Measurements from ENCODE around the gene ACO2. TPM values are rescaled to one million over a fixed set of nuclear protein-coding genes. Genes with fewer than 3 reads are reported as not detected.
A peak's percentile ranks its signal among the peaks of the same experiment; 100 is the strongest.

ACO2 gene
- total and polyA plus RNA-seq, 12 donors = 35.5 to 212 (median 134) TPM

DNA sequence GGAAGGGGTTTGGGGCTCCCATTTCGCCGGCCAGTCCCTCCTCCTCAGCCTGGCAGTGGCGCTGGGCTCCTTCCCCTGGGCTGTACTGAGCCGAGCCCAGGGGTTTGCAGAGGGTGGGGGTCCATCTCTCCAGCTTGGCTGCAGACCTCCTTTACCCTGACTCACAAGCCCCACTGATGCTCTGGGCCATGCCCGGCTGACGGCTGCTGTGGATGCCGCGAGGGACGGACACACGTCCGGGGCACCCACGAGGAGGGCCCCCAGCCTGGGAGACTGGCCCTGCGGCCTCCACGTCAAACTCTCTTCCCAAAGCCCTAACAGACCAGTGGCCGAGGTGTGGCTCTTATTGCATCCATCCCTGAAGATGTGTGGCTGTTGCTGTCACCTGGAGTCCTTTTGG lies 106.6 kb downstream of the ACO2 start:
- DNase-seq = no peak
- TF ChIP-seq, protein P1, sequence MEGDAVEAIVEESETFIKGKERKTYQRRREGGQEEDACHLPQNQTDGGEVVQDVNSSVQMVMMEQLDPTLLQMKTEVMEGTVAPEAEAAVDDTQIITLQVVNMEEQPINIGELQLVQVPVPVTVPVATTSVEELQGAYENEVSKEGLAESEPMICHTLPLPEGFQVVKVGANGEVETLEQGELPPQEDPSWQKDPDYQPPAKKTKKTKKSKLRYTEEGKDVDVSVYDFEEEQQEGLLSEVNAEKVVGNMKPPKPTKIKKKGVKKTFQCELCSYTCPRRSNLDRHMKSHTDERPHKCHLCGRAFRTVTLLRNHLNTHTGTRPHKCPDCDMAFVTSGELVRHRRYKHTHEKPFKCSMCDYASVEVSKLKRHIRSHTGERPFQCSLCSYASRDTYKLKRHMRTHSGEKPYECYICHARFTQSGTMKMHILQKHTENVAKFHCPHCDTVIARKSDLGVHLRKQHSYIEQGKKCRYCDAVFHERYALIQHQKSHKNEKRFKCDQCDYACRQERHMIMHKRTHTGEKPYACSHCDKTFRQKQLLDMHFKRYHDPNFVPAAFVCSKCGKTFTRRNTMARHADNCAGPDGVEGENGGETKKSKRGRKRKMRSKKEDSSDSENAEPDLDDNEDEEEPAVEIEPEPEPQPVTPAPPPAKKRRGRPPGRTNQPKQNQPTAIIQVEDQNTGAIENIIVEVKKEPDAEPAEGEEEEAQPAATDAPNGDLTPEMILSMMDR (IDR thresholded peaks at IDR 0.05) = no peak
- TF ChIP-seq POLR2A (IDR thresholded peaks at IDR 0.05) = no peak
- intact Hi-C loops (cut with DNase I) = no loop called here
- no peaks in the 10 kb centered on the region for H3K27me3 ChIP-seq
- peak overlapping the region in 4 of 5 donors; percentile 74 to 94 (median 84) for H3K27ac ChIP-seq
- no peak overlapping the region for H3K4me3 ChIP-seq
- peaks cover 32 to 44% of the 10 kb centered on the region in 2 donors for H3K4me1 ChIP-seq (replicated peaks in 1 of 2)
- 85 to 100% (median 89%) methylated on average over 1 to 15 of the region's 15 CpGs; no CpG with 5 or more reads in 1 of the 4 donors for WGBS, 4 donors
- no peaks in the 10 kb centered on the region for H3K9me3 ChIP-seq (replicated peaks in 1 of 3)
- peaks cover 0 to 15% of the 10 kb centered on the region in 2 donors for H3K36me3 ChIP-seq (replicated peaks in 1 of 2)

DNA sequence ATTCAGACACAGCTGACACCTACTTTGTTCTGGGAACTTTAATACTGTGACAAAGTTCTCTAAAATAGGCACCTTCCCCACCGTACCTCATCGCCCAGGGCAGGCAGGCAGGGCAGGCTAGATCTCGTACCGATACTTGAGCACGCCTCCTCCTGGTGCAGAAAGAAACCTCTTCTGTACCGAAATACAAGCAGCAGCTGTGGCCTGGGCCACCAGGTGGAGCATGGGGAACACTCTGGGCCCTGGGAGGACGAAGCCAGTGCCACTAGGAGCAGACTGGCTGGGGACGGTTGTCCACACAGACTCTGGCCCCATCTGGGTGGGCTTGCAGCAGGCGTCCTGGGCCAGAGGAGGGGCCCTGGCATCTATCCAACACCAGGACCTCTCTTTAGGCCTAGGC lies 108.0 kb downstream of the ACO2 start:
- H3K9me3 ChIP-seq (replicated peaks in 1 of 3) = no peaks in the 10 kb centered on the region
- WGBS, 4 donors = 45 to 67% (median 50%) methylated on average over 6 to 9 of the region's 9 CpGs
- H3K4me1 ChIP-seq (replicated peaks in 1 of 2) = peaks cover 32 to 46% of the 10 kb centered on the region in 2 donors
- H3K36me3 ChIP-seq (replicated peaks in 1 of 2) = peaks cover 0 to 17% of the 10 kb centered on the region in 2 donors
- peak in 1 of 2 donors; percentile 17 for TF ChIP-seq POLR2A (IDR thresholded peaks at IDR 0.05)
- TF ChIP-seq, protein P1 (IDR thresholded peaks at IDR 0.05) = peak; percentile 50 to 97 (median 88)
- no peaks in the 10 kb centered on the region for H3K27me3 ChIP-seq
- DNase-seq = peak; percentile 71 to 91 (median 85)
- intact Hi-C loops (cut with DNase I) = no loop called here
- no peak overlapping the region for H3K4me3 ChIP-seq
- peak overlapping the region in 4 of 5 donors; percentile 77 to 94 (median 88) for H3K27ac ChIP-seq

DNA sequence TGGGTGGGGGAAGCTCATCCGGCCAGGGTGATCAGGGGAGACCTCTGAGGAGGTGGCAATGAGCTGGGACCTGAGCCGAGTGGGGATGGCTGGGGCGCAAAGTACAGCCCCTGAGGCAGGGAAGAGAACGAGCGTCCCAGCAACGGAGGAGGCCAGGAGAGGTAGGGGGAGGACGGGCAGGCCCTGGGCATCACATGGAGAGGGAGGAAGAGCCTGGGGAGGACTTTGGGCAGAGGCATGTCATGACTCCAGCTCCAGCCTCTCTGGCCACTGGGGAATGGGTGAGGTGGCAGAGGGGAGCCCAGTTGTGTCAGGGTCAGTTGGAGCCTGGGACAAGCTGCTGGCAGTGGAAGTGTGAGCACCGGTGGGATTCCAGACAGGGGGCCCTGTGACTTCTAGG lies 109.2 kb downstream of the ACO2 start:
- Histone ChIP-seq H3K27me3 (no peaks in the 10 kb centered on the region), H3K27ac (peak overlapping the region; percentile 17 to 94 (median 85)), H3K9me3 (replicated peaks in 1 of 3) (no peaks in the 10 kb centered on the region), H3K4me1 (replicated peaks in 1 of 2) (peaks cover 32 to 46% of the 10 kb centered on the region in 2 donors), H3K36me3 (replicated peaks in 1 of 2) (peaks cover 0 to 27% of the 10 kb centered on the region in 2 donors), H3K4me3 (no peak overlapping the region)
- DNase-seq = peak in 3 of 7 donors; percentile 40 to 57 (median 46)
- TF ChIP-seq, protein P1 (IDR thresholded peaks at IDR 0.05) = no peak
- TF ChIP-seq POLR2A (IDR thresholded peaks at IDR 0.05) = no peak
- 72 to 87% (median 82%) methylated on average over 8 of the region's 8 CpGs for WGBS, 4 donors
- intact Hi-C loops (cut with DNase I) = no loop called here

Other genes with a start within 250 kb of the ACO2 start
- gene CHADL, start 228.2 kb upstream of the ACO2 start, total RNA-seq = 10 to 100 TPM in 1 of 9 donors, 1 to 10 TPM in 8; 1.4 to 10.2 (median 3.3) TPM
- 10 to 100 TPM in 1 of 3 donors, 1 to 10 TPM in 1, under 1 TPM in 1; 0.15 to 21.9 (median 9.2) TPM for gene CHADL, start 228.2 kb upstream of the ACO2 start, polyA plus RNA-seq
- 100 to 1,000 TPM in 1 of 9 donors, 10 to 100 TPM in 8; 56.6 to 134 (median 74.6) TPM for gene RANGAP1, start 182.9 kb upstream of the ACO2 start, total RNA-seq
- 10 to 100 TPM; 57.4 to 91.9 (median 78.8) TPM for gene RANGAP1, start 182.9 kb upstream of the ACO2 start, polyA plus RNA-seq
- gene ZC3H7B, start 167.6 kb upstream of the ACO2 start, total RNA-seq = 100 to 1,000 TPM in 2 of 9 donors, 10 to 100 TPM in 7; 36.4 to 133 (median 79.4) TPM
- 10 to 100 TPM; 31.2 to 71.5 (median 33.1) TPM for gene ZC3H7B, start 167.6 kb upstream of the ACO2 start, polyA plus RNA-seq
- gene TEF, start 87.2 kb upstream of the ACO2 start, total RNA-seq = 10 to 100 TPM in 8 of 9 donors, 1 to 10 TPM in 1; 7.2 to 33.9 (median 23.2) TPM
- 10 to 100 TPM; 11.8 to 17.5 (median 15.2) TPM for gene TEF, start 87.2 kb upstream of the ACO2 start, polyA plus RNA-seq
- 100 to 1,000 TPM in 1 of 9 donors, 10 to 100 TPM in 8; 16.2 to 117 (median 56.7) TPM for gene TOB2, start 22.3 kb upstream of the ACO2 start, total RNA-seq
- gene TOB2, start 22.3 kb upstream of the ACO2 start, polyA plus RNA-seq = 10 to 100 TPM; 14.7 to 24.1 (median 20.6) TPM
- 10 to 100 TPM; 18.2 to 49.0 (median 27.8) TPM for gene PHF5A, start 425 bp upstream of the ACO2 start, total RNA-seq
- 10 to 100 TPM; 29.5 to 50.8 (median 38.4) TPM for gene PHF5A, start 425 bp upstream of the ACO2 start, polyA plus RNA-seq
- gene POLR3H, start 75.4 kb downstream of the ACO2 start, total RNA-seq = 10 to 100 TPM; 18.7 to 92.6 (median 37.9) TPM
- gene POLR3H, start 75.4 kb downstream of the ACO2 start, polyA plus RNA-seq = 10 to 100 TPM; 45.1 to 61.5 (median 53.6) TPM
- gene CSDC2, start 91.9 kb downstream of the ACO2 start, total RNA-seq = 100 to 1,000 TPM in 7 of 9 donors, 10 to 100 TPM in 1, 1 to 10 TPM in 1; 7.4 to 281 (median 182) TPM
- gene CSDC2, start 91.9 kb downstream of the ACO2 start, polyA plus RNA-seq = 100 to 1,000 TPM in 2 of 3 donors, 1 to 10 TPM in 1; 7.5 to 368 (median 212) TPM
- 100 to 1,000 TPM in 1 of 9 donors, 10 to 100 TPM in 8; 39.4 to 105 (median 71.6) TPM for gene PMM1, start 120.7 kb downstream of the ACO2 start, total RNA-seq
- gene PMM1, start 120.7 kb downstream of the ACO2 start, polyA plus RNA-seq = 10 to 100 TPM; 37.8 to 53.0 (median 43.0) TPM
- 10 to 100 TPM; 11.4 to 64.7 (median 29.3) TPM for gene DESI1, start 151.9 kb downstream of the ACO2 start, total RNA-seq
- gene DESI1, start 151.9 kb downstream of the ACO2 start, polyA plus RNA-seq = 10 to 100 TPM; 47.5 to 82.8 (median 58.7) TPM
- 100 to 1,000 TPM; 211 to 498 (median 242) TPM for gene XRCC6, start 152.2 kb downstream of the ACO2 start, total RNA-seq
- gene XRCC6, start 152.2 kb downstream of the ACO2 start, polyA plus RNA-seq = 100 to 1,000 TPM; 122 to 475 (median 216) TPM
- 100 to 1,000 TPM; 107 to 266 (median 166) TPM for gene SNU13, start 219.8 kb downstream of the ACO2 start, total RNA-seq
- gene SNU13, start 219.8 kb downstream of the ACO2 start, polyA plus RNA-seq = 100 to 1,000 TPM; 152 to 446 (median 241) TPM
- 1 to 10 TPM in 5 of 9 donors, under 1 TPM in 3, not detected in 1; 0.36 to 3.7 (median 1.2) TPM for gene MEI1, start 230.4 kb downstream of the ACO2 start, total RNA-seq
- 1 to 10 TPM in 2 of 3 donors, under 1 TPM in 1; 0.81 to 3.2 (median 2.7) TPM for gene MEI1, start 230.4 kb downstream of the ACO2 start, polyA plus RNA-seq